ENCODE results near the gene ZIC1.

ZIC1 gene

GRCh38 chr3:147397155-147397874, 11.8 kb upstream of the ZIC1 start:
- DNase-seq = peak; percentile 23

DNA sequence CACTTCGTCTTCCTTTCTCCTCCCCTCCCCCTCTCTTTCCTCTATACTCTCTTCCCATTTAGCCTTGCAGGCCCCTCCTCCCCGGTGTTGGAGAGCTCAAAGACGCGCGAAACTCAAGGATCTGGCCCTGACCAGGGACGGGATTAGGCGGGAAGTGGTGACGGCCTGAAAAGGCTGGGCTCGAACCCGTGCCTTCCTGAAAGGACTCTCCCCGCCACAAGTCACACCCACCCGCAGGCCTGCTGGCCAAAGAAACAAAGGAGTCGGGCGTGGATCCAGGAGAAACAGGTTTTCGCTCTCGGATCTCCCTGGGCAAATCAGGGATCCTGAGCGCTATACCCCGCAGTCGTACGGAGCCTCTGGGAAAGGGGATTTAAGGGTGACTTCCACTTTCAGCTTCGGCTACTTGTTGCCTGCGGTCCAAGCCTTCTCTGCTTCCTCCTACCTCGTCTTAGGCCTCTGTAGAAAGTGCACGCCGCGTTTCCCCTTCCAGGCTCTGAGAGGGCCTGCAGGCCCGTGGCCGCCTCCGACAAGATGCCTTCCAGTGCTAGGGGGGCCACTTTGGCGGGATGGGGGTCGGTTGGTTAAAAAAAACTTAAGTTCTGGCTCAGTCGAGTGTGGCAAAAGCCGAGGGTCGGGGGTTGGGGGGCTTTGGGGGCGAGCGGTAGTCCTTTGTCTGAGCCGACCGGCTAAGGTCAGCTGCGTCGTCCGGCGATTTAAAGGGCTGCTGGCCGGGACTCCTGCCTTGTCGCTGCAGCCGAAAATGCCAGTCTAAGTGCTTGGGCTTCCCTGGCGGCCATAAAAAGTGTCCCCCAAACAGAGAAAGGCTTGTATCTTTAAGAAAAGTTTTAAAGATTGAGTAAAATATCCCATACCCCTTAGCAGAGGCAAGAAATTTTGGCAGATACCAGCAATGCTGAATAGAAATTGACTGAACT, 11.0 kb upstream of the ZIC1 start:
- no peak for DNase-seq

- no peak for DNase-seq
Measured at GRCh38 chr3:147398813-147399534, 10.2 kb upstream of the ZIC1 start.

DNA sequence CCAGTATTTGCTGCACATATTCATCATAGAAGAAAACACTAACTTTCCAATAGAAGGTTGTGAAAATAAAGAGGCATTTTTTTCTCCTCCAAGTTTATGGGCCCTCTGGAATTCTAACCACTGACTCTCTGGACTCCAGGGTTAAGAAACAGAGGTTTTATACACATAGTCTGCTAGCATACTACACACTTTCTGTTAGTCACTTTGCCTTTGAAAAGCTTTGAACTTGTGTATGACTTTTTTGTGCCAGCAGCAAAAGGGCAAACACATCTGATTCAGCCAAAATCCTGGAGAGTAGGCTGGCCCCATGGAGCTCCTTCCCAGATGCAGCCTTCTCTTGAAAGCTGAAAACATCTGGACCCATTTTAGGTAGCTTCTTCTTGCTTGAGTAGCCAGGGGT, 9.1 kb upstream of the ZIC1 start:
- no peak for DNase-seq

- DNase-seq = no peak
Measured at GRCh38 chr3:147400999-147401398, 8.2 kb upstream of the ZIC1 start.

DNA sequence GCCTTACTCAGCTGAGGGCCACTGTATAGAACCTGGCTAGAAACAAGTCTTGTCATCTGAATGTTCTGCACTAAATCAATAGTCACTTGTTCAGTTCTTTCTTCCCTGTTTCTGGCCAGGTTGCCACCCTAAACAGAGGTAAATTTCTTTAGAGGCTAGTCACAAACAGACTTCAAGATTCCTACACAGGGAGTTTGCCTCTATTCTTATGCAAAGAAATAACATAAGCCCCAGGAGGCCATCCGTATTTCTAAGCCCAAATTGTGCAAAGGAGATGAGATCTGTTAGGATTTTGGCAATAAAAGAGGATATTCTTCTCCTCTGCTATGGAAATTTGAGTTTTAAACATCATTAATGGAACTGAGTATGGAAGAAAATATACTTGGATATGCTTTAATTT, 7.7 kb upstream of the ZIC1 start:
- no peak for DNase-seq

GRCh38 chr3:147402159-147402558, 7.0 kb upstream of the ZIC1 start:
- DNase-seq = no peak

- DNase-seq = no peak
Measured at GRCh38 chr3:147403511-147403910, 5.7 kb upstream of the ZIC1 start.

DNA sequence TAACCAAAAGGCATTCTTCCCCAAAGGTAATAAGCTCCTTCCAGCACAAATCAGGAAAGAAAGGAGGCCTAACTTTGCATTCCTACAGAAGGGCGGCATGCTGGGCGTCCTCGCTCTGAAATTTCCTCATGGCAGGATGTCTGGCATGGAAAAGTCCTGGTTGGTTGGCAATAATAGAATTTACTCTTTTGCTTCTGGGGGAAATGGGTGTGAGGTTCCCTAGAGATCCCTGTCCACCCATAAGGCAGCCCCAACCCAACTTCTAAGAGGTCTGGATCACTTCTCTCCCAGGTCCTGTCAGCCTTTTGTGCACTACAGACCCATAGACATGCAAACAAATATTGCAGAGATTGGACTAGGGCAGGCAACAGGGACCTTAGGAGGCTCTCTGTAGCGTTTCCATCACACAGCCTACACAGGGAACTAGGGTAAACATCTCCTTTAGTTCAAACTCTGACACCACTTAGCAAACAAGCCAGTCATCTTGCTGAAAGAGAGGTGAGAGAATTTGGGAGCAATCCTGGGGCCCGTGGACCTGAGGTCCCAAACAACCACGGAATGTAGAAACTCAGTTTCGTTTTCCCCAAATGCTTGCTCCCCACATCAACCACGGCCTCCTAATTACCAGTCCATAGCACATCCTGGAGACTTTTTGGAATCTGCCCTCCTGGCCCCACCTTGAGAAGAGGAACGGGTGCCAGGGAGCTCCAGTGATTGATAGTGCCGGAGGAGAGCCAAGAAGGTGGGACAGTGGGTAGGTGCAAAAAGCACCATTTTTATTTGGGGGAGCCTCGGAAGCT, 5.0 kb upstream of the ZIC1 start:
- DNase-seq = no peak

GRCh38 chr3:147404800-147405230, 4.3 kb upstream of the ZIC1 start:
- DNase-seq = no peak

- DNase-seq = no peak
Measured at GRCh38 chr3:147405231-147406027, 3.7 kb upstream of the ZIC1 start.

DNA sequence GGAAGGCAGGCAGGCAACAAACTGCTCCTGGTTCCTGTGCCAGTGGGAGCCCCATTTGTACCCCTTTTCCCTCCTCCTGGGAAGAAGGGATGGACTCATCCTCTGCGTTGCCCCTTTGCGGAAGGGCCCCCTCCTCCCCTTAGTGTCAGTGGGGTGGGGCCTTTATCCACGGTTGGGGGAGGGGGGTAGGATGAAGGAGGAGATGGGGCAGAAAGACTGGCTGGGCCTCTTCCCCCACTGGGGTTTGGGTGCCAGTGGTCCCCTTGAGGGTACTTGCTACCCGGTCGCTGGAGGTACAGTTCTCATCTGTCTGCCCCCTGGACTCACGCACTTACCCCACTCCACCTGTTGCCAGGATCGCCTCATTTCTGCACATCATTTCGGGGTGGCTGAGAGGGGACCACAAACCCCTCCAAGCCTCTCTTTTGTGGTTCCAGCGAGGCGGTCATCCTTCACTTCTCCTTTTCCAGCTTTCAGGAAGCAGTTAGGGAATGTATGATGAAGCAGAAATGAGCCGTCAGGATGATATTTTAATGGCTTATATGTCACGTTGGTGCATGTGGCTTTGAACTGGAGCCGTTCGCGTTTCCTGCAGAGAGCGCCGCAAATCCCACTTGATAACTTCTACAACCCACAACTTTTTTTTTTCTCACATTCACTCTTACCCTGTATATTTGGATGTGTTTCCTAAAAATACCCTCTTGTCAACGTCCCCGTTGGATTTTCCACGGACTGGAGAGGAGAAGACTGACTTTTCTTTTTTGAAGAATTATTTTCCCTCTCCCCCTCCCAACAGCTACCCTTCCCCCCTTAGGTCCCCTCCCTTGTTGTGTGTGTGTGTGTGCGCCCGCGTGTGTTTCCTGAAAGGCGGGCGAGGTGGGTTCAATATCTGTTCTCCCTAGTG, 2.9 kb upstream of the ZIC1 start, which contains the start of gene ZIC4:
ZIC4 (minus strand) TSS at position 516 of the 904 bp plus-strand sequence. CDS start 3,746 bp downstream, outside the sequence.
- DNase-seq = peak; percentile 30

- no peak for DNase-seq
Measured at GRCh38 chr3:147407114-147407497, 2.1 kb upstream of the ZIC1 start.

DNA sequence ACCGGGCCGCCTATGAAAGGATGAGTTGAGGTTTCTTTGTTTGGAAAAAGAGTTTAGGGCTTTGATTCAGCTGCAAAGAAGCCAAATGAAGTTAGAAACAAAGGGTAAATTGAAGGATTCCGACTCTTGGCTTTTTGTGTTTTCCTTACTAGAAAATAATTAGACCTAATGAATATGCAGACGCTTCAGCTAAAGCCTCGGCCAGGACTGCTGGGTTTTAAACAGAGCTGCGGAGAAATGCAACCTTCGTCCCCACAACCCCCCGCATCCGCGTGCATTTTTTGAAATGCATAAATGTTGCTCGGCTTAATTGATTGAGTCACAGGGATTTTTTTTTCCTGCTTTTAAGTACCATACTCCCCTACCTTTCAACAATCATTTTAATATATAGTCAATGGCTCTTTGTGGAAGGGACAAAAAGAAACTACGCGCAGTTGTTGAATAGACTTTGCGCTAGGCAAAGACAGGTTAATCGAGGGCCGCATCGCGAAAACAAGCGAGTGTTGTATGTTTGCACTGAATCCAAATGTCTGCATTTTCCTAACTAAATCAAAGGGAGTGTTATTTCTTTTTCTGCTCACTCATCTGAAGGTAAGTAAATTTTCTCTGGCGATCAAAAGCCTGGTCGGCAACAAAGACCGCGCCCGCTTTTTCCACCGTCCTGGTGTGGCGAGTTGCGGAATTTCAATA, 1.5 kb upstream of the ZIC1 start:
- DNase-seq = no peak

GRCh38 chr3:147408188-147409100, 721 bp upstream of the ZIC1 start:
- DNase-seq = no peak

- DNase-seq = peak; percentile 24
Measured at GRCh38 chr3:147410116-147410525, 956 bp downstream of the ZIC1 start.

- peak; percentile 75 for DNase-seq
Measured at GRCh38 chr3:147410526-147411237, 1.5 kb downstream of the ZIC1 start.

DNA sequence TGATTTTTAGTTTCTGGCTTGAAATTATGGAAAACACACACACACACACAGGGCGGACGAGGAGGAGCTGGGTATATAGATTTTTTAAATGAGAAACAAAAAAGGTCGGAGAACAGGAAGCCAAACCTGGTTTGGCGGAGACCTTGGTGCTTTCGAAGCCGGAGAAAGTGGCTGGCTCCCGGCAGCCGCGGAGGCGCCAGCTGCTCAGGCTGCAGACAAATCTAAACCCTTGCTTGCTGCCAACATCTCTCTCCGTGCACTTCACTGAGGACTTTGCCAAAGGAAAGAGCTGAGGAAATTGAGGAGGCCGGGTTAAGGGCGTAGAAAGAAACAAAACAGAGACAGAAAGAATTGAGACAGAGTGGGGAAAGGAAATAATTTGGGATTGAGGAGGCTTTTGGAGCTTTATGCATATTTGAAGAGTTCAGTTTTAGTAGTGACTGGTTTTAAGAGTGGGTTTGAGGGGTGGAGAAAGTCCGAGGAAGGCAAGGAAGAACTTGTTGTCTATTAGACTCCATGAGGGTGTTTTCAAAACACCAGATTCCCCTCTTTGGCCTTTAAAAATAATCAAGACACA, 2.2 kb downstream of the ZIC1 start:
- peak; percentile 55 for DNase-seq

Measured in fibroblast of skin of right quadriceps (primary cell).